Measurements from ENCODE around the gene PAX3. TPM values are rescaled to one million over a fixed set of nuclear protein-coding genes. Genes with fewer than 3 reads are reported as not detected.

The PAX3 gene
- total RNA-seq, 1 experiment from 2014 or later = not detected

DNA sequence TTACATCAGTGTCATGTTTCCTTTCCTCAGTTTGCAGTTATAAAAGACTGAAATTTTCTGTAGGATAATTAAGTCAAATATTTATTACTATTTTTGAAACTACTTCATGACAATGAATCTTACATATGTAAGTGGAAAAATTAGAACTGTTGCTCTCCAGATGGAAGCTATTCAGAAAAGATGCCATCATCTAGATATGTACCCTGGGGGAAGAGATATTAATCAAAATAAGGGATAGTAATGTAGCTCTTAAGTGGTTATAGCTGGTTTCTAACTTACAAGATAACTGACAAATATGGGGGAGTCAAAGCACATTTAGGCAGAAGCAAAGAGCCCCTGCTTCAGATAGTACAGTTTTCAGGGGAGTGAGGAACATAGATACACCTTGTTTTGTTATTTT lies 38.1 kb upstream of the PAX3 start:
- Histone ChIP-seq H3K27me3 (ENCODE audit: insufficient read depth, low read length) (no peaks in the 10 kb centered on the region; the same call in 1 of the 2 replicates), H3K9me3 (ENCODE audit: control insufficient read depth in 1 of 2, insufficient read depth in 1 of 2, low read depth in 1 of 2, low read length in 2 of 2) (no peaks in the 10 kb centered on the region), H3K4me1 (ENCODE audit: control insufficient read depth in 1 of 2, insufficient read depth in 2 of 2, low read length in 2 of 2) (no peaks in the 10 kb centered on the region), H3K36me3 (ENCODE audit: control insufficient read depth in 1 of 2, insufficient read depth in 2 of 2, low read length in 2 of 2) (no peaks in the 10 kb centered on the region), H3K9ac (ENCODE audit: low read length) (no peak overlapping the region), H3K4me3 (replicated peaks in 1 of 2; ENCODE audit: low read depth in 1 of 2, low read length in 2 of 2) (no peak overlapping the region), H3K79me2 (ENCODE audit: insufficient read depth, low read length) (no peaks in the 10 kb centered on the region), H3K27ac (ENCODE audit: low read depth, low read length) (no peak overlapping the region), H3K9me2 (ENCODE audit: insufficient read depth) (no peaks in the 10 kb centered on the region), H2AFZ (ENCODE audit: low read depth, low read length, poor library complexity, severe bottlenecking) (no peak overlapping the region), H3K4me2 (ENCODE audit: low read length) (no peak overlapping the region), H4K20me1 (ENCODE audit: insufficient read depth) (no peaks in the 10 kb centered on the region)
- intact Hi-C loops (cut with micrococcal nuclease) = no loop called here
- CTCF ChIA-PET = no interaction called here
- RAD21 ChIA-PET (ENCODE audit: low non-redundant PET in 1 of 2, low total read pairs in 2 of 2, uncharacterized antibody in 2 of 2, unreplicated experiment in 2 of 2) = no interaction called here
- POLR2A ChIA-PET = no interaction called here
- no TSS peak for BruUV-seq (replicated peaks)
- DNase-seq (ENCODE audit: low read depth, low spot score) (no peak), ATAC-seq (no peak)
- no peak for TF ChIP-seq EGR1 (IDR thresholded peaks at IDR 0.05; ENCODE audit: low read depth)

GRCh38 chr2:222336442-222336841 lies 37.6 kb upstream of the PAX3 start:
- no peaks in the 10 kb centered on the region for H4K20me1 ChIP-seq (ENCODE audit: insufficient read depth)
- H3K9me3 ChIP-seq (ENCODE audit: control insufficient read depth in 1 of 2, insufficient read depth in 1 of 2, low read depth in 1 of 2, low read length in 2 of 2) = no peaks in the 10 kb centered on the region
- no peak overlapping the region for H3K27ac ChIP-seq (ENCODE audit: low read depth, low read length)
- H3K4me3 ChIP-seq (replicated peaks in 1 of 2; ENCODE audit: low read depth in 1 of 2, low read length in 2 of 2) = no peak overlapping the region
- DNase-seq (ENCODE audit: low read depth, low spot score) (no peak), ATAC-seq (no peak)
- H3K9ac ChIP-seq (ENCODE audit: low read length) = no peak overlapping the region
- intact Hi-C loops (cut with micrococcal nuclease) = no loop called here
- no peaks in the 10 kb centered on the region for H3K9me2 ChIP-seq (ENCODE audit: insufficient read depth)
- ChIA-PET RAD21 (ENCODE audit: low non-redundant PET in 1 of 2, low total read pairs in 2 of 2, uncharacterized antibody in 2 of 2, unreplicated experiment in 2 of 2) (no interaction called here), POLR2A (no interaction called here), CTCF (no interaction called here)
- no peaks in the 10 kb centered on the region for H3K36me3 ChIP-seq (ENCODE audit: control insufficient read depth in 1 of 2, insufficient read depth in 2 of 2, low read length in 2 of 2)
- BruUV-seq (replicated peaks) = no TSS peak
- no peaks in the 10 kb centered on the region for H3K79me2 ChIP-seq (ENCODE audit: insufficient read depth, low read length)
- no peaks in the 10 kb centered on the region for H3K4me1 ChIP-seq (ENCODE audit: control insufficient read depth in 1 of 2, insufficient read depth in 2 of 2, low read length in 2 of 2)
- no peak overlapping the region for H3K4me2 ChIP-seq (ENCODE audit: low read length)
- H3K27me3 ChIP-seq (ENCODE audit: insufficient read depth, low read length) = no peaks in the 10 kb centered on the region; the same call in 1 of the 2 replicates
- no peak overlapping the region for H2AFZ ChIP-seq (ENCODE audit: low read depth, low read length, poor library complexity, severe bottlenecking)
- no peak for TF ChIP-seq ZFX (IDR thresholded peaks at IDR 0.05)
- TF ChIP-seq, protein P1, sequence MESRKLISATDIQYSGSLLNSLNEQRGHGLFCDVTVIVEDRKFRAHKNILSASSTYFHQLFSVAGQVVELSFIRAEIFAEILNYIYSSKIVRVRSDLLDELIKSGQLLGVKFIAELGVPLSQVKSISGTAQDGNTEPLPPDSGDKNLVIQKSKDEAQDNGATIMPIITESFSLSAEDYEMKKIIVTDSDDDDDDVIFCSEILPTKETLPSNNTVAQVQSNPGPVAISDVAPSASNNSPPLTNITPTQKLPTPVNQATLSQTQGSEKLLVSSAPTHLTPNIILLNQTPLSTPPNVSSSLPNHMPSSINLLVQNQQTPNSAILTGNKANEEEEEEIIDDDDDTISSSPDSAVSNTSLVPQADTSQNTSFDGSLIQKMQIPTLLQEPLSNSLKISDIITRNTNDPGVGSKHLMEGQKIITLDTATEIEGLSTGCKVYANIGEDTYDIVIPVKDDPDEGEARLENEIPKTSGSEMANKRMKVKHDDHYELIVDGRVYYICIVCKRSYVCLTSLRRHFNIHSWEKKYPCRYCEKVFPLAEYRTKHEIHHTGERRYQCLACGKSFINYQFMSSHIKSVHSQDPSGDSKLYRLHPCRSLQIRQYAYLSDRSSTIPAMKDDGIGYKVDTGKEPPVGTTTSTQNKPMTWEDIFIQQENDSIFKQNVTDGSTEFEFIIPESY (IDR thresholded peaks at IDR 0.05; ENCODE audit: extremely low read depth, insufficient replicate concordance, low read length) = no peak
- no peak for TF ChIP-seq CTCF (IDR thresholded peaks at IDR 0.05 in 2 of 3, conservative IDR thresholded peaks at IDR 0.05 in 1 of 3; ENCODE audit: borderline replicate concordance in 1 of 3, insufficient read depth in 1 of 3, low read depth in 2 of 3, low read length in 2 of 3)
- no peak for TF ChIP-seq JUND (IDR thresholded peaks at IDR 0.05)
- TF ChIP-seq EZH2 (IDR thresholded peaks at IDR 0.05) = no peak
- TF ChIP-seq, protein P2, sequence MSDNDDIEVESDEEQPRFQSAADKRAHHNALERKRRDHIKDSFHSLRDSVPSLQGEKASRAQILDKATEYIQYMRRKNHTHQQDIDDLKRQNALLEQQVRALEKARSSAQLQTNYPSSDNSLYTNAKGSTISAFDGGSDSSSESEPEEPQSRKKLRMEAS (IDR thresholded peaks at IDR 0.05) = no peak
- TF ChIP-seq ZNF274 (IDR thresholded peaks at IDR 0.05; ENCODE audit: low read depth, low read length) = no peak
- TF ChIP-seq CEBPB (IDR thresholded peaks at IDR 0.05; ENCODE audit: low read depth) = no peak
- no peak for TF ChIP-seq YY1 (IDR thresholded peaks at IDR 0.05; ENCODE audit: extremely low read depth, insufficient replicate concordance, low read depth, low read length)
- TF ChIP-seq, protein P3, sequence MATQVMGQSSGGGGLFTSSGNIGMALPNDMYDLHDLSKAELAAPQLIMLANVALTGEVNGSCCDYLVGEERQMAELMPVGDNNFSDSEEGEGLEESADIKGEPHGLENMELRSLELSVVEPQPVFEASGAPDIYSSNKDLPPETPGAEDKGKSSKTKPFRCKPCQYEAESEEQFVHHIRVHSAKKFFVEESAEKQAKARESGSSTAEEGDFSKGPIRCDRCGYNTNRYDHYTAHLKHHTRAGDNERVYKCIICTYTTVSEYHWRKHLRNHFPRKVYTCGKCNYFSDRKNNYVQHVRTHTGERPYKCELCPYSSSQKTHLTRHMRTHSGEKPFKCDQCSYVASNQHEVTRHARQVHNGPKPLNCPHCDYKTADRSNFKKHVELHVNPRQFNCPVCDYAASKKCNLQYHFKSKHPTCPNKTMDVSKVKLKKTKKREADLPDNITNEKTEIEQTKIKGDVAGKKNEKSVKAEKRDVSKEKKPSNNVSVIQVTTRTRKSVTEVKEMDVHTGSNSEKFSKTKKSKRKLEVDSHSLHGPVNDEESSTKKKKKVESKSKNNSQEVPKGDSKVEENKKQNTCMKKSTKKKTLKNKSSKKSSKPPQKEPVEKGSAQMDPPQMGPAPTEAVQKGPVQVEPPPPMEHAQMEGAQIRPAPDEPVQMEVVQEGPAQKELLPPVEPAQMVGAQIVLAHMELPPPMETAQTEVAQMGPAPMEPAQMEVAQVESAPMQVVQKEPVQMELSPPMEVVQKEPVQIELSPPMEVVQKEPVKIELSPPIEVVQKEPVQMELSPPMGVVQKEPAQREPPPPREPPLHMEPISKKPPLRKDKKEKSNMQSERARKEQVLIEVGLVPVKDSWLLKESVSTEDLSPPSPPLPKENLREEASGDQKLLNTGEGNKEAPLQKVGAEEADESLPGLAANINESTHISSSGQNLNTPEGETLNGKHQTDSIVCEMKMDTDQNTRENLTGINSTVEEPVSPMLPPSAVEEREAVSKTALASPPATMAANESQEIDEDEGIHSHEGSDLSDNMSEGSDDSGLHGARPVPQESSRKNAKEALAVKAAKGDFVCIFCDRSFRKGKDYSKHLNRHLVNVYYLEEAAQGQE (IDR thresholded peaks at IDR 0.05; ENCODE audit: low read depth) = no peak
- TF ChIP-seq ATF3 (IDR thresholded peaks at IDR 0.05) = no peak
- TF ChIP-seq TCF7L2 (IDR thresholded peaks at IDR 0.05; ENCODE audit: borderline replicate concordance, extremely low read depth, insufficient read depth, insufficient read length) = no peak
